GDM1 (cell line): ENCODE results near the gene ZSCAN5C.
"Not testable (repeated sequence)": the region's sequence is repeated elsewhere in the genome, so short reads cannot be mapped to it uniquely, and the experiment has no call there.

Source experiments
- DNase-seq: peaks from one replicate; lab custom pipeline; 2025; lab: John Stamatoyannopoulos, UW

Gene ZSCAN5C

DNA sequence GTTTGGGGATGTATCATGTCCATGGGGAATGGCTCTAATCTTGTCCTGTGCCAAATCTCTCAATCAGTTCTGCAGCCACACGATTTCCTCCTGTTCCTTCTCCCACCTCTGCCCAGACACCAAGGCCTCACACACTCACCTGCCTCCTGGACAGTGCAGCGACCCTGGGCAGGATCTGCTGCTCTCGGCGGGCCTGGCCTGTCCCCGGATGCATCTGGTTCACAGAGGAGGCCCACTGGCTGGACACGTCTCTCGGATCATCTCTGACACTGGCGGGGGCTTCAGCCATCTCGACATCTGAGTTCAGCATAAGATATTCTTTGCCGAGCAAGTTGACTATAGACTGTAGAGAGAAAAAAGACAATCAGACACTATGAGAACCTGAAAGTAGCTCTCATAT, 10.4 kb upstream of the ZSCAN5C start:
- no peak for DNase-seq

GRCh38 chr19:56193981-56194640, 8.0 kb upstream of the ZSCAN5C start:
- no peak for DNase-seq

DNA sequence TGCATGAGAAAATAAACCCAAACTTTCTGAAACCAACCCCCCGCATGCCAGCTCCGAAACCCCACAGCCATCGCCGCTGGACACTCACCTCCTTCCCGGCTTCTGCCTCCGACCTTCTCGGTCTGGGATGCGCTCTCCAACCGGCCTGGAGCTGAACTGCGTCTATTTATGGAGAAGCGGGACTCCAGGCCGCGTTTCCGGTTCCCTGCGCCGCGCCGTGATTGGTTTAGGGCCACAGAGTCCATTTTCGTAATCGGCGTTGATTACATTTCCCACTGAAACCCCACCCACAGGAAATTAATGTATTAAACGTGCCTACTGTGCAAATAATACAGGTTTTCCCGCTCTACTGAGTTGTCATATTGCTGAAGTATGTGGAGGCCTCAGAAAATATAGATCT, 4.4 kb upstream of the ZSCAN5C start, which contains the start of gene ZSCAN5B:
Gene ZSCAN5B (minus strand): TSS at position 138 of the 400 bp plus-strand sequence. CDS start 4,731 bp downstream, outside the sequence.
- not testable (repeated sequence) for DNase-seq

GRCh38 chr19:56199687-56200086, 2.4 kb upstream of the ZSCAN5C start:
- no peak for DNase-seq

DNA sequence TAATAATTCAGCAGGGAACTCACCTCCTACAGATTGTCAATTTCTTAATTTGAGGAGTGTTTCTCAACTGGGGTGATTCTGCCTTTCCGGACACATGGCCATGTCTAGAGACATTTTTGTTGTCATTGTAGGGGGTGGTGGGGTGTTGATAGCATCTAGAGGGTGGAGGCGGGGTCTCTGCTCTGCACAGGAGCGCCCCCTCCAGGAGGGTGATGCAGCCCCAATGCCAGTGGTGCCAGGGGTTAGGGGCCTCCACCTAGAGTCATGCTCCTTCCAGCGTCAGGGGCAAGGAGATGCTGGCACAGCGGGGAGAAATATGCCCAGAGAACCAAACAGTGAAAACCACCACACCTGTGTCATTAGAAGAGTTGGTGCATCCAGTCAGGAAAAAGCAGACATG, 5.5 kb downstream of the ZSCAN5C start:
- DNase-seq = not testable (repeated sequence)

- DNase-seq = no peak
Measured at GRCh38 chr19:56209091-56209490, 7.0 kb downstream of the ZSCAN5C start.

- DNase-seq = not testable (repeated sequence)
Measured at GRCh38 chr19:56210036-56210435, 8.0 kb downstream of the ZSCAN5C start.

- DNase-seq = no peak
Measured at GRCh38 chr19:56211718-56212117, 9.6 kb downstream of the ZSCAN5C start.

- no peak for DNase-seq
Measured at GRCh38 chr19:56217039-56217949, 15.2 kb downstream of the ZSCAN5C start.

DNA sequence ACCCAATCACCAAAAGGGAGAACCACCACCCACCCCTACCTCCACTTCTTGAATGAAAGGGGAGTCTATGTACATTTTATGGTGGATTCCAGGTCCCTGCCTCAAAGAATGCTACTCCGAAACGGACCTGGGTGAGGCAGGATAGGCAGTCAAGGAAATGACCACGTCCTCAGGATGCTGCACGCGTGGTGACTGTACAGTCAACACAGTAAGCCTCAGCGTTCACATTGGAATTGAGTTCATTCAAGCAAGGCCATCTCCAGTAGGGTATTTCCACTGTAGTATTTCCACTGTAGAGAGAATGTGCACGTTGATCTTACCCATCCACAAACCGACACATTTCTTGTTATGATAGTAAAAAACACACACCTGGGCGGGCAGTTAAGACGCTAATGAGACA, 16.9 kb downstream of the ZSCAN5C start:
- no peak for DNase-seq

DNA sequence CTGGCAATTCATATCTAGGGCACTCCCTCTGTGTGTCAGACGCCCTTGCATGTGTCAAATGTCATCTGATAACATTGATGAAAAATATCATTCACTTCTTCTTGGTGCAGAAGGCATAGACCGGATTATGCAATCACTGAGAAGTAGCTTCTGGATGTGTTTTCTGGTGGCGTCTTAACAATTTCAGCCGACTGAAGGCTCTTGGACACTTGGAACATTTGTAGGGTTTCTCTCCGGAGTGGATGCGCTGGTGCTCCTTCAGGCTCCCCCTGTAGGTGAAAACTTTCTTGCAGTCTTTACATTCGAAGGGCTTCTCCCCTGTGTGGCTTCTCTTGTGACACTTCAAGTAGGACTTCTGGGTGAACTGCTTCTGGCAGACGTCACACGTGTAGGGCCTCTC, 19.4 kb downstream of the ZSCAN5C start:
- DNase-seq = not testable (repeated sequence)

GRCh38 chr19:56221851-56222250, 19.8 kb downstream of the ZSCAN5C start:
- DNase-seq = no peak

- DNase-seq = no peak
Measured at GRCh38 chr19:56222901-56223300, 20.8 kb downstream of the ZSCAN5C start.

DNA sequence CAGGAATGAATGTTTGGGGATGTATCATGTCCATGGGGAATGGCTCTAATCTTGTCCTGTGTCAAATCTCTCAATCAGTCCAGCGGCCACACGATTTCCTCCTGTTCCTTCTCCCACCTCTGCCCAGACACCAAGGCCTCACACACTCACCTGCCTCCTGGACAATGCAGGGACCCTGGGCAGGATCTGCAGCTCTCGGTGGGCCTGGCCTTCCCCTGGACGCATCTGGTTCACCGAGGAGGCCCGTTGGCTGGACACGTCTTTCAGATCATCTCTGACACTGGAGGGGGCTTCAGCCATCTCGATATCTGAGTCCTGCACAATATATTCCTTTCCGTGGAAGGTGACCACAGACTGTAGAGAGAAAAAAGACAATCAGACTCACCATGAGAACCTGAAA, 21.4 kb downstream of the ZSCAN5C start:
- DNase-seq = no peak

DNA sequence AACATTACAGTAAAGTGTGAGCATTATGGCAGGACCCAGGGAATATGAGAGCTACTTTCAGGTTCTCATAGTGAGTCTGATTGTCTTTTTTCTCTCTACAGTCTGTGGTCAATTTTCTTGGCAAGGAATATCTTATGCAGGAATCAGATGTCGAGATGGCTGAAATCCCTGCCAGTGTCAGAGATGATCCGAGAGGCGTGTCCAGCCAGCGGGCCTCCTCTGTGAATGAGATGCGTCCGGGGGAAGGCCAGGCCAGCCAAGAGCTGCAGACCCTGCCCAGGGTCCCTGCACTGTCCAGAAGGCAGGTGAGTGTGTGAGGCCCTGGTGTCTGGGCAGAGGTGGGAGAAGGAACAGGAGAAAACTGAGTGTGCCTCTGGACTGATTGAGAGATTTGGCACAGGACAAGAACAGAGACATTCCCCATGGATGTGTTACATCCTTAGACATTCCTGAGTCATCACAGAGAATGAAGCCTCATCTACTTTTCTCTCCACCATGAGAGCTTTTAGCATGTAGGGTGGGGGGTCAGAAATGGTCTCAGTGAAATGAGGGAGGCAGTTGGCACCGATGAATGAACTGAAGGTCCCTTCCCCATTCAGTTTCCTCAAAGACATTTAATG, 43.2 kb downstream of the ZSCAN5C start:
- no peak for DNase-seq

DNA sequence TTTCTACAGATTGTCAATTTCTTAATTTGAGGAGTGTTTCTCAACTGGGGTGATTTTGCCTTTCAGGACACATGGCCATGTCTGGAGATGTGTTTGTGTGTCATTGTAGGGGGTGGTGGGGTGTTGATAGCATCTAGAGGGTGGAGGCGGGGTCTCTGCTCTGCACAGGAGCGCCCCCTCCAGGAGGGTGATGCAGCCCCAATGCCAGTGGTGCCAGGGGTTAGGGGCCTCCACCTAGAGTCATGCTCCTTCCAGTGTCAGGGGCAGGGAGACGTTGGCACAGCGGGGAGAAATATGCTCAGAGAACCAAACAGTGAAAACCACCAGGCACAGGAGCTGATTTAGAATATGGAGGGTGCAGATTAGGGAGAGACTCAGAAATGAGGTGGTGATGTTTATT, 43.7 kb downstream of the ZSCAN5C start:
- not testable (repeated sequence) for DNase-seq

- not testable (repeated sequence) for DNase-seq
Measured at GRCh38 chr19:56248736-56249338, 46.8 kb downstream of the ZSCAN5C start.

DNA sequence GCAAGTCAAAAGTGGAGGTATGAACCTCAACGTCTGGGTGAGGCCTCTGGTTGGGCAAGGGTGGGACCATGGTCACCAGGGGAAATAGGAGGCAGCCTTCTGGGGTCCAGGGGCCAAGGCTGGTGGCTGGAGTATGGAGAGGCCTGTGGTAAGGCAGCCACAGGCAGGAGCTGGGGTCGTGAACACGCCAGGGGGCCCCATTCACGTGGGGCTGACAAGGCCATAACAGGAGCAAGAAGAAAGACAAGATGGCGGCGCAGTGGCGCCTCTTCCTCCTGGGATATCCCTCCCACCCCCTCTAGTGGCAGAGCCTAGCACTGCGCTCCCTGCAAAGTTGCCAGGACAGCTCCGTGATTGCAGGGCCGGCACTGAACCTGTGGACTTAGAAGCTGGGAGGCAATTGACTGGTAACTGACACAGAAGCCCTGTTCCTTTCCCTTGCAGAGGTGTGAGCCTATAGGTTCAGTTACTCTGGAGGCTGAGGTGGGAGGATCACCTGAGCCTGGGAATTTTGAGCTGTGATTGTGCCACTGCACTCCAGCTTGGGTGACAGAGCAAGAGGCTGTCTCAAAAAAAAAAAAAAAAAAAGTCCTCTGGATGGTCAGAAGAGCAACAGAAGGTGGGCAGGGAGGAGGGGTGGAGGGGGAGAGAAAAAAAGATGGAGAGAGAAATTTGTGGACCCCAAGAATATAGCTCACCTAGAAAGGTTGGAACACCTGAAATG, 50.8 kb downstream of the ZSCAN5C start:
- peak; percentile 8 for DNase-seq

GRCh38 chr19:56253737-56254136, 51.7 kb downstream of the ZSCAN5C start:
- DNase-seq = peak; percentile 39

DNA sequence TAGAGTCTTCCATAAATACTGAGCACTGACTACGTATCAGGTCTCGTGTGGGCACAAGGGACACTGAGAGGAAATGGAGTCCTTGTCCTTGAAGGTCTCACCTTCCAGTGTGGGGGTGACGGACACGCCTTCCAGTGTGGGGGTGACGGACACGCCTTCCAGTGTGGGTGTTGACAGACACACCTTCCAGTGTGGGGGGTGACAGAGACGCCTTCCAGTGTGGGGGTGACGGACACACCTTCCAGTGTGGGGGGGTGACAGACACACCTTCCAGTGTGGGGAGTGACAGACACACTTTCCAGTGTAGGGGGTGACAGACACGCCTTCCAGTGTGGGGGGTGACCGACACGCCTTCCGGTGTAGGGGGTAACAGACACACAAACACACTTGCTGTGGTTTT, 56.2 kb downstream of the ZSCAN5C start:
- DNase-seq = no peak
